ENCODE results near the gene TEX261.

Gene TEX261

GRCh38 chr2:70956141-70956540, 38.5 kb downstream of the TEX261 start:
- DNase-seq, result no peak

- DNase-seq, result no peak
Measured at GRCh38 chr2:70954886-70955285, 39.8 kb downstream of the TEX261 start.

GRCh38 chr2:70949086-70949485, 45.6 kb downstream of the TEX261 start:
- DNase-seq, result no peak

GRCh38 chr2:70948337-70949003, 46.2 kb downstream of the TEX261 start:
- peak; percentile 86 for DNase-seq

GRCh38 chr2:70947556-70948184, 47.0 kb downstream of the TEX261 start:
- no peak for DNase-seq

GRCh38 chr2:70946832-70947442, 47.7 kb downstream of the TEX261 start:
- DNase-seq, result peak; percentile 52

- no peak for DNase-seq
Measured at GRCh38 chr2:70944111-70944690, 50.5 kb downstream of the TEX261 start.

GRCh38 chr2:70943205-70943871, 51.3 kb downstream of the TEX261 start:
- DNase-seq, result no peak

GRCh38 chr2:70942396-70943204, 52.1 kb downstream of the TEX261 start:
- DNase-seq, result no peak

- DNase-seq, result no peak
Measured at GRCh38 chr2:70941701-70942100, 53.0 kb downstream of the TEX261 start.

GRCh38 chr2:70941186-70941585, 53.5 kb downstream of the TEX261 start:
- DNase-seq, result no peak

- DNase-seq, result no peak
Measured at GRCh38 chr2:70939839-70940580, 54.7 kb downstream of the TEX261 start.

GRCh38 chr2:70939001-70939838, 55.5 kb downstream of the TEX261 start:
- DNase-seq, result no peak

GRCh38 chr2:70938586-70938950, 56.1 kb downstream of the TEX261 start:
- DNase-seq, result no peak

- DNase-seq, result no peak
Measured at GRCh38 chr2:70937866-70938585, 56.6 kb downstream of the TEX261 start.

- DNase-seq, result no peak
Measured at GRCh38 chr2:70936979-70937811, 57.5 kb downstream of the TEX261 start.

- DNase-seq, result no peak
Measured at GRCh38 chr2:70936165-70936978, 58.3 kb downstream of the TEX261 start.

Measured in stimulated activated CD4-positive, alpha-beta T cell treated with anti-CD3 and anti-CD28 coated beads, Interleukin-4, amount 100 ng/mL, for 24 hours (primary cell).